OCI-LY1 (cell line): Measurements from ENCODE around the gene WBP4.

ENCODE experiments used
- H2AFZ ChIP-seq: fragments of 200-600 bp; sonication (generic), shearing (Covaris generic); 2 replicates; pipeline ENCODE4 v1.6.0; 2014; ENCODE audit warnings: antibody characterized with exemption, mild to moderate bottlenecking, low read length
- H3F3A ChIP-seq: fragments of 200-600 bp; sonication (generic), shearing (Covaris generic); 2 replicates; pipeline ENCODE4 v1.6.0; 2014; ENCODE audit warnings: mild to moderate bottlenecking, antibody characterized with exemption, low read length, moderate library complexity; ENCODE audit not compliant: insufficient read depth
- H3K27ac ChIP-seq: fragments of 200-600 bp; sonication (generic); 2 replicates; pipeline ENCODE4 v1.5.1; 2014; ENCODE audit warnings: low read length, mixed run types, mild to moderate bottlenecking, low read depth; ENCODE audit not compliant: poor library complexity, severe bottlenecking
- H3K27me3 ChIP-seq: fragments of 200-600 bp; sonication (generic); 2 replicates; pipeline ENCODE4 v1.6.0; 2014; ENCODE audit warnings: antibody characterized with exemption, mild to moderate bottlenecking, low read length, moderate library complexity; ENCODE audit not compliant: insufficient read depth
- H3K36me3 ChIP-seq: fragments of 200-600 bp; sonication (generic); 2 replicates; pipeline ENCODE4 v1.6.1; 2014; ENCODE audit warnings: mild to moderate bottlenecking, antibody characterized with exemption, low read length, moderate library complexity, mixed read lengths; ENCODE audit not compliant: insufficient read depth
- H3K4me1 ChIP-seq: fragments of 200-600 bp; sonication (generic); 2 replicates; pipeline ENCODE4 v1.5.1; 2014; ENCODE audit warnings: mild to moderate bottlenecking, low read length, moderate library complexity; ENCODE audit not compliant: insufficient read depth, severe bottlenecking
- H3K4me2 ChIP-seq: fragments of 200-600 bp; sonication (generic), shearing (Covaris generic); 2 replicates; pipeline ENCODE4 v1.6.1; 2014; ENCODE audit warnings: low read length
- H3K4me3 ChIP-seq: fragments of 200-600 bp; sonication (generic); 2 replicates; pipeline ENCODE4 v1.5.1; 2014; ENCODE audit warnings: low read length, low read depth, mild to moderate bottlenecking, mixed read lengths; ENCODE audit not compliant: poor library complexity, severe bottlenecking
- H3K79me2 ChIP-seq: fragments of 200-600 bp; shearing (Covaris generic); 2 replicates; pipeline ENCODE4 v1.6.1; 2016; ENCODE audit warnings: mixed run types, low read length, mixed read lengths; ENCODE audit not compliant: insufficient read depth
- H3K9ac ChIP-seq: fragments of 200-600 bp; sonication (generic), shearing (Covaris generic); 2 replicates; pipeline ENCODE4 v1.6.1; 2014; ENCODE audit warnings: mild to moderate bottlenecking, low read length, mixed read lengths
- H3K9me2 ChIP-seq: fragments of 200-600 bp; sonication (generic), shearing (Covaris generic); 2 replicates; pipeline ENCODE4 v1.6.1; 2014; ENCODE audit warnings: low read depth, mild to moderate bottlenecking, low read length, mixed read lengths
- H3K9me3 ChIP-seq: fragments of 200-600 bp; shearing (Covaris generic); 2 replicates; pipeline ENCODE4 v1.6.1; 2014; ENCODE audit warnings: low read length, mixed read lengths
- H4K20me1 ChIP-seq: fragments of 200-600 bp; sonication (generic), shearing (Covaris generic); 2 replicates; pipeline ENCODE4 v1.6.0; 2016; ENCODE audit warnings: mild to moderate bottlenecking, low read length; ENCODE audit not compliant: insufficient read depth
- EZH2 ChIP-seq: fragments of 200-600 bp; sonication (generic), shearing (Covaris generic); IDR thresholded peaks from 2 replicates; pipeline ENCODE4 v1.8.0; 2017; ENCODE audit warnings: borderline replicate concordance, mixed run types, mild to moderate bottlenecking, antibody characterized with exemption, low read length, moderate library complexity, mixed read lengths
- TF ChIP-seq, protein P1 (sequence below): fragments of 200-600 bp; sonication (generic), shearing (Covaris generic); IDR thresholded peaks from 2 replicates; pipeline ENCODE4 v1.5.1; 2017; ENCODE audit warnings: mild to moderate bottlenecking, antibody characterized with exemption, low read length, moderate library complexity, mixed read lengths

The WBP4 gene

GRCh38 chr13:41053384-41053826 lies 7.9 kb upstream of the WBP4 start:
- H3K9ac ChIP-seq, result peak overlapping the region; percentile 47
- no peaks in the 10 kb centered on the region for H4K20me1 ChIP-seq
- TF ChIP-seq, protein P1, sequence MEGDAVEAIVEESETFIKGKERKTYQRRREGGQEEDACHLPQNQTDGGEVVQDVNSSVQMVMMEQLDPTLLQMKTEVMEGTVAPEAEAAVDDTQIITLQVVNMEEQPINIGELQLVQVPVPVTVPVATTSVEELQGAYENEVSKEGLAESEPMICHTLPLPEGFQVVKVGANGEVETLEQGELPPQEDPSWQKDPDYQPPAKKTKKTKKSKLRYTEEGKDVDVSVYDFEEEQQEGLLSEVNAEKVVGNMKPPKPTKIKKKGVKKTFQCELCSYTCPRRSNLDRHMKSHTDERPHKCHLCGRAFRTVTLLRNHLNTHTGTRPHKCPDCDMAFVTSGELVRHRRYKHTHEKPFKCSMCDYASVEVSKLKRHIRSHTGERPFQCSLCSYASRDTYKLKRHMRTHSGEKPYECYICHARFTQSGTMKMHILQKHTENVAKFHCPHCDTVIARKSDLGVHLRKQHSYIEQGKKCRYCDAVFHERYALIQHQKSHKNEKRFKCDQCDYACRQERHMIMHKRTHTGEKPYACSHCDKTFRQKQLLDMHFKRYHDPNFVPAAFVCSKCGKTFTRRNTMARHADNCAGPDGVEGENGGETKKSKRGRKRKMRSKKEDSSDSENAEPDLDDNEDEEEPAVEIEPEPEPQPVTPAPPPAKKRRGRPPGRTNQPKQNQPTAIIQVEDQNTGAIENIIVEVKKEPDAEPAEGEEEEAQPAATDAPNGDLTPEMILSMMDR, result no peak
- TF ChIP-seq EZH2, result no peak
- no peaks in the 10 kb centered on the region for H3K27me3 ChIP-seq
- peak overlapping the region; percentile 71 for H3K4me2 ChIP-seq
- peak overlapping the region; percentile 37 for H3K4me3 ChIP-seq
- no peaks in the 10 kb centered on the region for H3F3A ChIP-seq
- peaks cover 6% of the 10 kb centered on the region for H3K9me3 ChIP-seq
- peaks cover 9% of the 10 kb centered on the region; the same call in 1 of the 2 replicates for H3K36me3 ChIP-seq
- H3K9me2 ChIP-seq, result no peaks in the 10 kb centered on the region
- peak overlapping the region; percentile 56; the same call in 1 of the 2 replicates for H2AFZ ChIP-seq
- H3K4me1 ChIP-seq, result peaks cover 70% of the 10 kb centered on the region
- H3K79me2 ChIP-seq, result peaks cover 27% of the 10 kb centered on the region
- peak overlapping the region; percentile 75 for H3K27ac ChIP-seq

GRCh38 chr13:41054212-41054877 lies 7.0 kb upstream of the WBP4 start:
- H3K4me3 ChIP-seq, result peak overlapping the region; percentile 37

DNA sequence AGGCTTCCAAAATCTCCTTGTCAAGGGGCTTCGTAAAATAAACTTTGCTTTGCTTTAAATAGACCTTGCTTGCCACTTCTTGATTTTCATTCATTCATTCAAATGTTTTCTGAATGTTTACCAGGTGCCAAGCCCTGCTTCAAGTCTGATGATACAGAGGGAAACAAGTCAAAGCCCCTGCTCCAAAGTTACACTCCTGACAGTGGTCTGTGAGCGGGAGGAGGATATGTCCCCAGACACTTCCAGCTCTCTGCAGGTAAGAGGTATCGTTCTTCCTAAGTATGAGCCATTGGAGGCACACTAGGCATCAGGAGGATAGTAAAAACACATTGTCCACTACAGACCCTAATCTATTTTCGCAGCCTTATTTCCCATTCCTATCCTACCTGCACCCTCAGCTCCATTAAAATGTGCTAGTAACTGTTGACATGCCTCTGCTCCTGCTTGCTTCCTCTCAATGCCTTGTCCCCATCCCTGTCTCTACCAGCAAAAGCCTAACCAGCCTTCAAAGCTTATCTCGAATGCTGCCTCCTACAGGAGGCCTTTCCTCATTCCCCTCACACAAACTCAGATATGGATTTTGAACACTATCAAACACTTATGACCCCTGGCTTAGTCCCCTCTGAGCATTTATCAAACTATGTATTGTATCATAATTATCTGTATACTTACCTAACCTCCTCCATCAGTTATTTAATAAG lies 6.2 kb upstream of the WBP4 start:
- Histone ChIP-seq H3K4me1 (peaks cover 83% of the 10 kb centered on the region), H3K4me2 (peak overlapping the region; percentile 71), H2AFZ (no peak overlapping the region)

More at GRCh38 chr13:41054212-41054877, 7.0 kb upstream of the WBP4 start:
- H2AFZ ChIP-seq, result no peak overlapping the region
- peak overlapping the region; percentile 75 for H3K27ac ChIP-seq
- no peaks in the 10 kb centered on the region for H3K9me2 ChIP-seq
- no peaks in the 10 kb centered on the region for H3K9me3 ChIP-seq
- no peaks in the 10 kb centered on the region for H3F3A ChIP-seq
- H3K4me1 ChIP-seq, result peaks cover 79% of the 10 kb centered on the region
- H3K27me3 ChIP-seq, result no peaks in the 10 kb centered on the region
- H3K9ac ChIP-seq, result peak overlapping the region; percentile 47; the same call in 1 of the 2 replicates
- TF ChIP-seq EZH2, result no peak
- TF ChIP-seq, protein P1, result peak; percentile 68; the same call in 1 of the 2 replicates
- no peaks in the 10 kb centered on the region for H4K20me1 ChIP-seq
- H3K36me3 ChIP-seq, result peaks cover 8% of the 10 kb centered on the region; the same call in 1 of the 2 replicates
- H3K79me2 ChIP-seq, result peaks cover 31% of the 10 kb centered on the region
- peak overlapping the region; percentile 71 for H3K4me2 ChIP-seq

More for the DNA sequence above, 6.2 kb upstream of the WBP4 start:
- Histone ChIP-seq H3K9me3 (no peaks in the 10 kb centered on the region), H3K9ac (no peak overlapping the region), H3K27me3 (no peaks in the 10 kb centered on the region), H3K27ac (peak overlapping the region; percentile 5), H3K4me3 (no peak overlapping the region), H3K79me2 (peaks cover 36% of the 10 kb centered on the region), H3K9me2 (no peaks in the 10 kb centered on the region), H3F3A (no peaks in the 10 kb centered on the region), H3K36me3 (peaks cover under 1% of the 10 kb centered on the region; the same call in 1 of the 2 replicates), H4K20me1 (no peaks in the 10 kb centered on the region)
- TF ChIP-seq, protein P1, result peak; percentile 63
- no peak for TF ChIP-seq EZH2
